Naive thymus-derived CD4-positive, alpha-beta T cell (primary cell): Measurements from ENCODE around the gene CENPX. TPM values are rescaled to one million over a fixed set of nuclear protein-coding genes. Genes with fewer than 3 reads are reported as not detected.

Source experiments
- ATAC-seq: fragments of 150-1000 bp; cut with Tn5 transposase; 2 replicates; pipeline ENCODE4 v1.10.0; 2021; ENCODE audit warnings: mild to moderate bottlenecking, moderate library complexity
- CTCF ChIA-PET: fragments of 350-600 bp; sonication (Branson Sonifier 250); formaldehyde crosslinking; loops from one replicate; lab custom pipeline; 2021; ENCODE audit warnings: antibody characterized with exemption; lab: Charles Lee
- POLR2A ChIA-PET: fragments of 350-600 bp; sonication (Branson Sonifier 250); formaldehyde crosslinking; loops from one replicate; lab custom pipeline; 2021; ENCODE audit warnings: antibody characterized with exemption, inconsistent platforms; lab: Charles Lee
- DNase-seq, 9 donors: peaks; one replicate each; pipeline versions ENCODE4 v3.0.0 to v3.0.0-alpha.2; 2020 to 2022; ENCODE audit warnings: mixed read lengths in 1 of 9
- H3K27ac ChIP-seq: one replicate; pipeline ENCODE4 v1.7.0; 2013; ENCODE audit warnings: mild to moderate bottlenecking, low read depth, low read length, moderate library complexity
- H3K27me3 ChIP-seq, 2 donors: one replicate each; pipeline ENCODE4 v1.7.0; 2013; ENCODE audit warnings: low read length in 2 of 2, mild to moderate bottlenecking in 2 of 2, moderate library complexity in 2 of 2; ENCODE audit not compliant: control insufficient read depth in 2 of 2, insufficient read depth in 2 of 2
- H3K36me3 ChIP-seq, 3 experiments: 1 replicate in 2 of 3; 2 replicates in 1 of 3; pipeline ENCODE4 v1.7.0; 2013; ENCODE audit warnings: low read length in 3 of 3, mild to moderate bottlenecking in 3 of 3, moderate library complexity in 1 of 3; ENCODE audit not compliant: insufficient read depth in 3 of 3, control insufficient read depth in 2 of 3
- H3K4me1 ChIP-seq, 2 donors: one replicate each; pipeline ENCODE4 v1.7.0; 2013; ENCODE audit warnings: low read length in 2 of 2, mild to moderate bottlenecking in 2 of 2, moderate library complexity in 1 of 2; ENCODE audit not compliant: control insufficient read depth in 2 of 2, insufficient read depth in 2 of 2
- H3K4me3 ChIP-seq: 2 replicates; pipeline ENCODE4 v1.7.0; 2013; ENCODE audit warnings: mild to moderate bottlenecking, low read length
- H3K9me3 ChIP-seq, 3 experiments: 1 replicate in 2 of 3; 2 replicates in 1 of 3; pipeline ENCODE4 v1.7.0; 2013; ENCODE audit warnings: low read length in 3 of 3; ENCODE audit not compliant: control insufficient read depth in 2 of 3
- H3K27ac Mint-ChIP-seq, 9 donors: one replicate each; pipeline ENCODE4 v1.8.0; 2020 to 2022; ENCODE audit warnings: mixed read lengths in 9 of 9, mild to moderate bottlenecking in 8 of 9, moderate library complexity in 5 of 9, inconsistent platforms in 2 of 9
- H3K27me3 Mint-ChIP-seq, 5 donors: one replicate each; pipeline ENCODE4 v1.8.0; 2021 to 2022; ENCODE audit warnings: mixed read lengths in 5 of 5, mild to moderate bottlenecking in 1 of 5
- H3K36me3 Mint-ChIP-seq, 5 donors: one replicate each; pipeline ENCODE4 v1.8.0; 2020 to 2022; ENCODE audit warnings: mixed read lengths in 5 of 5, mild to moderate bottlenecking in 3 of 5, inconsistent platforms in 1 of 5
- H3K4me1 Mint-ChIP-seq, 7 donors: one replicate each; pipeline ENCODE4 v1.8.0; 2020 to 2022; ENCODE audit warnings: mixed read lengths in 7 of 7, mild to moderate bottlenecking in 3 of 7, inconsistent platforms in 1 of 7
- H3K4me3 Mint-ChIP-seq, 10 donors: one replicate each; pipeline ENCODE4 v1.8.0; 2020 to 2022; ENCODE audit warnings: mild to moderate bottlenecking in 10 of 10, mixed read lengths in 10 of 10, moderate library complexity in 6 of 10, inconsistent platforms in 2 of 10
- H3K9me3 Mint-ChIP-seq, 11 donors: one replicate each; pipeline ENCODE4 v1.8.0; 2020 to 2022; ENCODE audit warnings: mixed read lengths in 11 of 11, mild to moderate bottlenecking in 4 of 11, inconsistent platforms in 1 of 11, moderate library complexity in 1 of 11
- intact Hi-C, 2 donors: fragments of 100-400 bp; cut with micrococcal nuclease; formaldehyde crosslinking; loops; one replicate each; pipeline ENCODE4 v1.15.1; 2023
- polyA plus RNA-seq, 2 donors: library from polyadenylated mRNA; unstranded; fragments of 300-500 nt; fragmentation: Illumina TruSeq; gene quantifications; one replicate each; pipeline ENCODE4 v1.2.3, GENCODE V29; 2021
- total RNA-seq, 6 experiments: library from RNA in 5 of 6; stranded (reverse) in 5 of 6; gene quantifications; 1 replicate in 5 of 6; 2 replicates in 1 of 6; pipeline ENCODE4 v1.2.3 and lab custom pipeline; 2021 to 2026

Gene CENPX
- total and polyA plus RNA-seq, 7 experiments from 2014 or later, result 25.5 to 72.7 (median 34.1) TPM

DNA sequence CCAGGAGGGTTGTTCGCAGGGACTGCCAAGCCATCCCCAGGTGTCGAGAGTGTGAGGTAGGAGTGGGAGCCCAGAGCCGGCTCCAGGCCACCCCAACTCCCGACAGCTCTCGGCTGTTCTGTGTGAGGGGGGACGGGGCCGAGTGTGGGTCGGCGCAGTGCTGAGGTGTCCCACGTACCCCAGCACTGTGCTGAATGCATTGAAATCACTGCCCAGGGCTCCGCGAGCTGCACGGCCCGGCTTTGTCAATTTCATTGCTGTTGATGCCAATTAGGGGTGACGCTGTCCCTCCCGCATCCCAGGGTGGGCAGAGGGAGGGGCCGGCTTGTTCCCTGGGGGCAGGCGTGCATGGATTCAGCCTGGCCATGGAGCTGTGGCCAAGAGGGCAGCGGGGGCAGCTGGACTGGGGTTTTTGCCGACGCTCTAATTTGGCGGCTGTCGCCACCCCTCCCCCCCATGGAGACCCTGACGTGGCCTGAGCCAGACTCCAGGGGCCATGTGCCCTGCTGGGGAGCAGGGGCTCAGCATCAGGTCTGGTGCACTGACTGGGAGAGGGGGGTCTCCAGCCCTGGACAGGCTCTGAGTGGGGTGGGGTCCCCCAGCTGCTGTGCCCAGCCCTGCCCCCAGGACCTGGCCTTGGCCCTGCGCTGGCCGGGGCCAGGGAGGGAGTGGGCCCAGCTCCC lies 14.3 kb downstream of the CENPX start:
- H3K36me3 Mint-ChIP-seq, result no peaks in the 10 kb centered on the region
- H3K4me3 Mint-ChIP-seq, result no peak overlapping the region
- ATAC-seq (no peak), DNase-seq (no peak)
- H3K4me1 Mint-ChIP-seq, result peaks cover 0 to 3% (median 0%) of the 10 kb centered on the region in 7 donors
- ChIA-PET CTCF (no interaction called here), POLR2A (interaction anchor here (0.5 to 0.7 kb wide), 2 partner anchors 11 to 145 kb away, joined by 3 read pairs; no protein-coding TSS in a partner anchor)
- no peaks in the 10 kb centered on the region for H3K27me3 Mint-ChIP-seq
- no peak overlapping the region for H3K27ac Mint-ChIP-seq
- Histone ChIP-seq H3K27me3 (no peaks in the 10 kb centered on the region), H3K9me3 (no peaks in the 10 kb centered on the region), H3K27ac (no peak overlapping the region), H3K4me1 (no peaks in the 10 kb centered on the region), H3K4me3 (no peak overlapping the region), H3K36me3 (peaks cover 0 to 10% (median 0%) of the 10 kb centered on the region in 3 experiments)
- intact Hi-C loops, result no loop called here
- H3K9me3 Mint-ChIP-seq, result no peaks in the 10 kb centered on the region

DNA sequence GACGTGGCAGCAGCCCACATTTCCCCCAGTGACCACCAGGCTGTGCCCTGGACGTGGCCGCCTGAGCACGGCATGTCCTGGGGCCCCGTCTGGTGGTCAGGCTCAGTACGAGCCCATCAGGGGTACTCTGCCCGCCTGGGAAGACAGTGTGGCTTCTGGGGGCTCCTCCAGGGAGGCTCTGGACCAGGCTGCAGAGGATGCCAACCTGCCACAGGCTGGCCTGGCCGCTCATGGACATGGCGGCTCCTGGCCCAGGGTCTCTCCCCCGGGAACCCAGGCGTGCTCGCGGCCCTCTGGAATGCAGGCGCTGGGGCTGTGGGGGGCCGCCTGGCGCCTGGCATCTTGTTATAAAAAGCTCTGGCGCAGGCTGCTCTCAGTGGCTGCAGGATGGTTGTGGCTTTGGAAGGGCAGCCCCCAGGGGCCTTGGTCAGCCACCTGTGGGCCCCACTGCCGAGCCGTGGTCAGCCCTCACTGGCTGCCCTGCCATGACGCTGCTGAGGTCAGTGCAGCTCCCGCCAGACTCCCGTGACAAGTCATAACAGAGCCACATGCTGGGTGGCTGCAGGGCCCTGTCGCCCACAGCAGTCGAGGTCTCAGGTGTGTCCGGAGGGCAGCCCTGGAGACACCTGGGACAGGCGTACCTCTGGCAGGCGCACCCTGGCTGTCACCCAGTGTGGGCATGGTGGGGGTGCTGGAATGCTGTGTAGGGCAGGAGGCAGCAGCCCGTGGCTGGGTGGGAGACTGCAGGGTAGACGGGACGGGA lies 15.0 kb downstream of the CENPX start:
- no peaks in the 10 kb centered on the region for H3K27me3 Mint-ChIP-seq
- ATAC-seq, result no peak
- no peaks in the 10 kb centered on the region for H3K9me3 ChIP-seq
- peaks cover 0 to 10% (median 0%) of the 10 kb centered on the region in 3 experiments for H3K36me3 ChIP-seq
- no peak for DNase-seq
- no peaks in the 10 kb centered on the region for H3K36me3 Mint-ChIP-seq
- H3K27me3 ChIP-seq, result no peaks in the 10 kb centered on the region
- no peak overlapping the region for H3K27ac Mint-ChIP-seq
- intact Hi-C loops, result no loop called here
- H3K4me3 ChIP-seq, result no peak overlapping the region
- H3K4me1 ChIP-seq, result no peaks in the 10 kb centered on the region
- no peak overlapping the region for H3K4me3 Mint-ChIP-seq
- POLR2A ChIA-PET, result no interaction called here
- no peak overlapping the region for H3K27ac ChIP-seq
- CTCF ChIA-PET, result no interaction called here
- peaks cover 0 to 3% (median 0%) of the 10 kb centered on the region in 7 donors for H3K4me1 Mint-ChIP-seq
- no peaks in the 10 kb centered on the region for H3K9me3 Mint-ChIP-seq

DNA sequence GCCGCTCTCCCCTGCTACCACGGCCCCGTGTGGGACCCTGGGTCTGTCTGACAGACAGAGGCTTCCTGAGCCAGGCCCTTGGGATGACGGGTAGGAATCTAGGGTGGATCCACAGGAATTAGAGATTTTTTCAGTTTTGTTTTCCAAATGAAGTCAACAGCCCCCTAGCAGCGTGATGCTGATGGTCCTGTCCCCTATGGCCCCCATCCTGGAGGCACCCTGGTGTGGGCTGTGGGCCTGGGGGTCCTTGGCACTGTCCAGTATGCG lies 15.5 kb downstream of the CENPX start:
- Mint-ChIP-seq H3K4me1 (peaks cover 0 to 3% (median 0%) of the 10 kb centered on the region in 7 donors), H3K27me3 (no peaks in the 10 kb centered on the region), H3K4me3 (no peak overlapping the region), H3K9me3 (no peaks in the 10 kb centered on the region), H3K27ac (no peak overlapping the region), H3K36me3 (no peaks in the 10 kb centered on the region)
- intact Hi-C loops, result no loop called here
- H3K4me3 ChIP-seq, result no peak overlapping the region
- DNase-seq (no peak), ATAC-seq (no peak)
- ChIA-PET CTCF (no interaction called here), POLR2A (no interaction called here)
- no peak overlapping the region for H3K27ac ChIP-seq
- H3K9me3 ChIP-seq, result no peaks in the 10 kb centered on the region
- H3K4me1 ChIP-seq, result no peaks in the 10 kb centered on the region
- H3K36me3 ChIP-seq, result peaks cover 0 to 9% (median 0%) of the 10 kb centered on the region in 3 experiments
- no peaks in the 10 kb centered on the region for H3K27me3 ChIP-seq

DNA sequence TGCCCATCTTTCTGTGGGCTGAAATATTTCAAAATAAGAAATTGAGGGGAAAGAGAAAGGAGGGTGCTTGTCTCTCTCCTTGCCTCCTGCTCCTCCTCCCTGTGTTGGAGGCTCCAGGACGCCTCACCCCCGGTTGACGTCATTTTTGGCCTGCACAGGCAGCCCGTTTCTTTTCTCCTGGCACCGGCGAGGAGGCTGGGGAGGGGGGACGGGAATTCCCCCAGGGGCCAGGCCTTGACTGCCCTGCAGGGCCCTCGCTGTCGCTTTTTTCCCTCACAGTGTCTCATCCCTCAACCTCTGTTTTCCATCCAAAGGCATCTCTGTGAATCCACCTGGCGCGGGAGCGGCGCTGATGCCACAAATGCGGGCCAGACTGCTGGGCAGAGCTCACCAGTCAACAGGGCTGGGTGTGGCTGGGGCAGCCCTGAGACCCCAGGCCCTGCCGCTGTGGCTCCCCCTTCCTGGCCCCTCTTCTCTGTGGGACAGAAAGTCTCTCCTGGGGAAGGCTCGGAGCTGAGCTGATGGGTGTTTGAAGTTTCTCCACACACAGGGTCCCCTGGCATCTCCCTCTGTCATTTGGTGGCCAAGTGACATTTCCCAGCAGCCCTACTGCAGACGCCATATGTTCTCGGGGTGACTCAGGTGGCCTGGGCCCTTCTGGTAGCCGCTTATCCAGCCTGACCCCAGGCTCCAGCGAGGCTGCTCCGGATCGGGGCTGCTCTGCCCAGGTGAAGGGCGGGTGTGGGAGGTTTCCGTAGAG lies 16.0 kb downstream of the CENPX start:
- H3K27me3 ChIP-seq, result no peaks in the 10 kb centered on the region
- Mint-ChIP-seq H3K27me3 (no peaks in the 10 kb centered on the region), H3K4me1 (peaks cover 0 to 3% (median 0%) of the 10 kb centered on the region in 7 donors), H3K27ac (no peak overlapping the region), H3K9me3 (no peaks in the 10 kb centered on the region), H3K36me3 (no peaks in the 10 kb centered on the region), H3K4me3 (no peak overlapping the region)
- H3K9me3 ChIP-seq, result no peaks in the 10 kb centered on the region
- intact Hi-C loops, result no loop called here
- POLR2A ChIA-PET, result no interaction called here
- H3K4me3 ChIP-seq, result no peak overlapping the region
- CTCF ChIA-PET, result no interaction called here
- no peak for DNase-seq
- ATAC-seq, result no peak
- H3K27ac ChIP-seq, result no peak overlapping the region
- peaks cover 0 to 4% (median 0%) of the 10 kb centered on the region in 3 experiments for H3K36me3 ChIP-seq
- H3K4me1 ChIP-seq, result no peaks in the 10 kb centered on the region

DNA sequence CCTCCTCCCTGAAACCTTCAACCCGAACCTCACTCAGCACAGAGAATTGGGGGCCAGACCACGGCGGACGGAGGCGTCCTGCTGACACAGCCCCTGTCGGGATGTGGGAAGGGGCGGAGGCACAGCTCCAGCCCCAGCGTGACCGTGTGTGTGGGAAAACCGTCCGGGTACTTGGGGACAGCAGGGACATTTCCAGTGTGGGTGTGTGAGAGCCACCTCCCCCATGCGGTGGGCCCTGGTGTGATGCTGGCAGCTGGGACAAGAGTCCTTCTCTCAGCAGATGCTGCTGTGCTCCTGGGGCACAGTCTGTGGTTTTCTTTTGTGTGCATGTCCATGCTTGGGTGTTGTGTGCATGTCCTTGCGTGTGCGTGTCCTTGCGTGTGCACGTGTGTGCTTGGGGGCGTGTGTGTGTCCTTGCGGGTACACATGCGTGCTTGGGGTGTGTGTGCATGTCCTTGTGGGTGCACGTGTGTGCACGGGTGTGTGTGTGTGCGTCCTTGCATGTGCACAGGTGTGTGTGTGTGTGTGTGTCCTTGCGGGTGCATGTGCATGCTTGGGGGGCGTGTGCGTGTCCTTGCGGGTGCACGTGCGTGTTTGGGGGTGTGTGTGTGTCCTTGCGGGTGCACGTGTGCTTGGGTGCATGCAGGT lies 16.9 kb downstream of the CENPX start:
- H3K4me3 ChIP-seq, result no peak overlapping the region
- POLR2A ChIA-PET, result no interaction called here
- H3K27me3 ChIP-seq, result no peaks in the 10 kb centered on the region
- H3K4me1 ChIP-seq, result no peaks in the 10 kb centered on the region
- H3K27ac Mint-ChIP-seq, result peak overlapping the region in 1 of 9 donors; percentile 36
- no peak overlapping the region for H3K27ac ChIP-seq
- DNase-seq (no peak), ATAC-seq (no peak)
- no peaks in the 10 kb centered on the region for H3K9me3 ChIP-seq
- no peak overlapping the region for H3K4me3 Mint-ChIP-seq
- H3K27me3 Mint-ChIP-seq, result no peaks in the 10 kb centered on the region
- intact Hi-C loops, result no loop called here
- no peaks in the 10 kb centered on the region for H3K9me3 Mint-ChIP-seq
- no peaks in the 10 kb centered on the region for H3K36me3 Mint-ChIP-seq
- peaks cover 0 to 3% (median 0%) of the 10 kb centered on the region in 7 donors for H3K4me1 Mint-ChIP-seq
- CTCF ChIA-PET, result no interaction called here
- H3K36me3 ChIP-seq, result no peaks in the 10 kb centered on the region

DNA sequence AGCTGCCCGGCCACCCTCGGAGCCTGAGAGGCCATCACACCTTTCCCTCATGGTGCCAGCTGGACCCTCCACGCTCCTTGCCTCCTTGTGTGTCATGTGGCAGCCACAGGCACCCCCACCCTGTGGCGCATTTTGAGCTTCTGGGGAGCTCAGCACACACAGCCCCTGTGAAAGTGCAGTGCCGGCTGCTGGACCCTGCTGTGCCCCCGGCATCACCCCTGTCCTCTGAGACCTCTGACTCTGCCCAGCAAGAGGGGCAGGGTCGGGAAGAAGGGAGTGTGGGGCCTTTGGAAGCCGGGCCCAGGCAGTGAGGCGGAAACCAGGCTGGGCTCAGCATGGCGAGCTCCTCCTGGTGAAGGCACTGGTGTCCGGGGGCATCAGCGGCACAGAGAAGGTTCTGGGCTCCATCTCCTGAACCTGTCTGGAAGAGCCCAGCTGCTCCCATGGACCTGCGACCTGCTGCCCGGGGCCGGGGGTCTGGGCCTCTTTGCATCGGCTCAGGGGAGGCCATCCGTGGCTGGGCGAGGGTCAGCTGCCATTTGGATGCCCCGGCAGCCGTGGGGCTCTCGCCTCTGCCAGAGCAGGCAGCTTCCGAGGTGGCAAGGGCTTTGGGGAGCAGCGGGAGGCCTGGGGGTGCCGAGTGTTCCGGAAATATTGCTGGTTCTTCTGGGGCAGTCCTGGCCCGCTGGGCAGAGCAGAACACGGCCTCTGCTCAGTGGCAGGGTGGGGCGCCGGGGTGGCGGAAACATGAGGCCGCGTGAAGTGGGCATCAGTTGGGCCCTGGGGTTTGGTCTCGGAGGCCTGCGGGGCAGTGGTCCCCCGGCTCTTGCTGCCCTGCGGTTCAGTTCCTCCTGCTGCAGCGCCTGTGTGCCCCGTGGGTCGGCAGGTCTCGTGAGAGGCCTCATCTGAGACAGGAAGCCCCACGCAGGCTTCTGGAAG lies 17.9 kb downstream of the CENPX start:
- Histone ChIP-seq H3K36me3 (no peaks in the 10 kb centered on the region), H3K27ac (no peak overlapping the region), H3K4me3 (no peak overlapping the region), H3K9me3 (no peaks in the 10 kb centered on the region), H3K27me3 (no peaks in the 10 kb centered on the region), H3K4me1 (no peaks in the 10 kb centered on the region)
- CTCF ChIA-PET, result no interaction called here
- POLR2A ChIA-PET, result no interaction called here
- Mint-ChIP-seq H3K4me1 (peaks cover 0 to 3% (median 0%) of the 10 kb centered on the region in 7 donors), H3K36me3 (no peaks in the 10 kb centered on the region), H3K4me3 (no peak overlapping the region), H3K9me3 (no peaks in the 10 kb centered on the region), H3K27me3 (no peaks in the 10 kb centered on the region), H3K27ac (no peak overlapping the region)
- DNase-seq, result no peak
- intact Hi-C loops, result no loop called here
- no peak for ATAC-seq
